CD4-positive, alpha-beta T cell (primary cell): ENCODE results near the gene NPAS3. TPM values are rescaled to one million over a fixed set of nuclear protein-coding genes. Genes with fewer than 3 reads are reported as not detected.

Source experiments
- ATAC-seq: fragments of 200-7000 bp; cut with Tn5 transposase; one replicate; pipeline ENCODE4 v1.10.0; 2022; ENCODE audit warnings: mild to moderate bottlenecking; ENCODE audit not compliant: poor library complexity
- CTCF ChIA-PET: fragments of 350-600 bp; sonication (Branson Sonifier 250); formaldehyde crosslinking; loops from one replicate; lab custom pipeline; 2021; ENCODE audit warnings: antibody characterized with exemption, inconsistent platforms; lab: Charles Lee
- POLR2A ChIA-PET: fragments of 350-600 bp; sonication (Branson Sonifier 250); formaldehyde crosslinking; loops from one replicate; lab custom pipeline; 2021; ENCODE audit warnings: antibody characterized with exemption, inconsistent platforms; lab: Charles Lee
- DNase-seq, 14 experiments: peaks; one replicate each; pipeline ENCODE4 v3.0.0-alpha.2; 2013 to 2020; ENCODE audit warnings: mixed read lengths in 2 of 14
- H3K27ac ChIP-seq, 2 donors: one replicate each; pipeline versions ENCODE4 v1.5.1 to v1.7.0; 2013; ENCODE audit warnings: low read length in 2 of 2, low read depth in 1 of 2, mild to moderate bottlenecking in 1 of 2
- H3K27me3 ChIP-seq, 2 experiments: 1 replicate in 1 of 2; 2 replicates in 1 of 2; pipeline versions ENCODE4 v1.6.1 to v1.7.0; 2013; ENCODE audit warnings: low read length in 2 of 2, control low read depth in 1 of 2, mild to moderate bottlenecking in 1 of 2, moderate library complexity in 1 of 2; ENCODE audit not compliant: insufficient read depth in 2 of 2, control insufficient read depth in 1 of 2
- H3K36me3 ChIP-seq: one replicate; pipeline ENCODE4 v1.6.1; 2013; ENCODE audit warnings: low read length, control low read depth; ENCODE audit not compliant: insufficient read depth
- H3K4me1 ChIP-seq: one replicate; pipeline ENCODE4 v1.6.1; 2013; ENCODE audit warnings: low read length, control low read depth; ENCODE audit not compliant: insufficient read depth
- H3K4me3 ChIP-seq: one replicate; pipeline ENCODE4 v1.5.1; 2013; ENCODE audit warnings: mild to moderate bottlenecking, low read length, moderate library complexity
- H3K9me3 ChIP-seq, 2 experiments: 1 replicate in 1 of 2; 2 replicates in 1 of 2; pipeline versions ENCODE4 v1.6.1 to v1.7.0; 2013; ENCODE audit warnings: low read length in 2 of 2, mild to moderate bottlenecking in 2 of 2, control low read depth in 1 of 2, moderate library complexity in 1 of 2; ENCODE audit not compliant: control insufficient read depth in 1 of 2, insufficient read depth in 1 of 2
- H3K27ac Mint-ChIP-seq: one replicate; pipeline ENCODE4 v1.8.0; 2020; ENCODE audit warnings: mixed read lengths
- H3K27me3 Mint-ChIP-seq: one replicate; pipeline ENCODE4 v1.8.0; 2021; ENCODE audit warnings: mixed read lengths
- H3K36me3 Mint-ChIP-seq: one replicate; pipeline ENCODE4 v1.8.0; 2021; ENCODE audit warnings: low read depth, mixed read lengths
- H3K4me1 Mint-ChIP-seq: one replicate; pipeline ENCODE4 v1.8.0; 2021; ENCODE audit warnings: low read depth, mixed read lengths
- H3K4me3 Mint-ChIP-seq: one replicate; pipeline ENCODE4 v1.8.0; 2020; ENCODE audit warnings: mild to moderate bottlenecking, mixed read lengths
- H3K9me3 Mint-ChIP-seq: one replicate; pipeline ENCODE4 v1.8.0; 2020; ENCODE audit warnings: mixed read lengths
- CTCF ChIP-seq: fragments of 200-600 bp; IDR thresholded peaks from one replicate; pipeline ENCODE4 v1.8.0; 2022; ENCODE audit warnings: antibody characterized with exemption, mild to moderate bottlenecking
- intact Hi-C, 2 experiments: fragments of 100-400 bp; cut with DNase I in 1 of 2; cut with micrococcal nuclease in 1 of 2; formaldehyde crosslinking; loops; one replicate each; pipeline versions ENCODE4 v1.15.1 to v1.9.0; 2023 to 2025; cut with DNase I, micrococcal nuclease
- total RNA-seq, 174 experiments: library from RNA in 2 of 174; stranded (reverse) in 2 of 174; gene quantifications; one replicate each; pipeline ENCODE4 v1.2.3 and lab custom pipeline; 2021 to 2026

Gene NPAS3
- total RNA-seq, 2 experiments from 2014 or later = not detected

DNA sequence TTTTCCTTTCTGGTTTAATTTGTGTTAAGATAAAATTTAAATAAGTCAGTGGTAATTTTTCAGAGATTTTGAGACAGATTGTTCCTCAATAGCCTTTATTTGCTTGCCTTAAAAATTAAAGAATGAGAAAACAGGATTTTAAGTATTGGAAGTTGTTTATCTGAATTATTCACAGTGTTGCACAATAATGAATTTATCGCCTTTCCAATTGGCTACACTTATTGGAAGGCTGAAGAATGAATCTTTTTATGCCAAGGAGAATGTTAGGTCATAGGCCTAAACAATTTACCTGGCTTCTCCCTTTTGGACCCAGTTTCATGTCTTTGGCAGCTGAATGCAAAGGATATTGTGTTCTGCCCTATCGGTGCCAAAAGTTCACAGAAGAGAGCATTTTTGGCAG lies 250.2 kb downstream of the NPAS3 start:
- no peak overlapping the region for H3K4me3 Mint-ChIP-seq
- H3K9me3 Mint-ChIP-seq = peaks cover 3% of the 10 kb centered on the region
- H3K27ac Mint-ChIP-seq = no peak overlapping the region
- H3K36me3 Mint-ChIP-seq = no peaks in the 10 kb centered on the region
- Histone ChIP-seq H3K27ac (no peak overlapping the region), H3K4me3 (no peak overlapping the region), H3K9me3 (no peaks in the 10 kb centered on the region), H3K36me3 (no peaks in the 10 kb centered on the region), H3K27me3 (no peaks in the 10 kb centered on the region), H3K4me1 (no peaks in the 10 kb centered on the region)
- H3K27me3 Mint-ChIP-seq = no peaks in the 10 kb centered on the region
- ATAC-seq = no peak
- no peak for TF ChIP-seq CTCF
- ChIA-PET CTCF (no interaction called here), POLR2A (no interaction called here)
- no peak for DNase-seq
- intact Hi-C loops = no loop called here
- H3K4me1 Mint-ChIP-seq = no peaks in the 10 kb centered on the region

DNA sequence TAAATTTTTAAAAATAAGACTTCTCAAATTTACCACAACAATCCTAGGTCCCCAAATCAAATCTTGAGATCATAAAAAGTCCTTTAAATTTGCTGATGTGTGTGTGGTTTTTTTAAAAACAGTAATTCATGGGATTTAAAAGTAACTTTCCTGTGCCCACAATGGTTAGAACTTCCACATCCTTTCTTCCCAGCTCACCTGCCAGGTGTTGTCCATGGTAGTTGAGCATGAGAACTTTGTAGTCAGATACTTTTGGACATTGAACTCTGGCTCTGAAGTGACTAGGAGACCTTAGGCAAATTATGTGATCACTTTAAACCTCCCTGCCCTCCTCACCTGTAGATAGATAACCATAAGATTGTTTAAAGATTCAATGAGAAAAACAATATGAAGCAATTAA lies 253.2 kb downstream of the NPAS3 start:
- no peak overlapping the region for H3K27ac Mint-ChIP-seq
- no peak overlapping the region for H3K4me3 ChIP-seq
- no peak overlapping the region for H3K27ac ChIP-seq
- no peaks in the 10 kb centered on the region for H3K36me3 Mint-ChIP-seq
- no peaks in the 10 kb centered on the region for H3K9me3 ChIP-seq
- H3K36me3 ChIP-seq = no peaks in the 10 kb centered on the region
- no peaks in the 10 kb centered on the region for H3K27me3 ChIP-seq
- DNase-seq (no peak), ATAC-seq (no peak)
- POLR2A ChIA-PET = no interaction called here
- CTCF ChIA-PET = no interaction called here
- intact Hi-C loops = no loop called here
- H3K9me3 Mint-ChIP-seq = peaks cover 3% of the 10 kb centered on the region
- H3K4me1 ChIP-seq = no peaks in the 10 kb centered on the region
- H3K4me1 Mint-ChIP-seq = no peaks in the 10 kb centered on the region
- H3K4me3 Mint-ChIP-seq = no peak overlapping the region
- H3K27me3 Mint-ChIP-seq = no peaks in the 10 kb centered on the region
- TF ChIP-seq CTCF = no peak

GRCh38 chr14:33194551-33194950 lies 255.9 kb downstream of the NPAS3 start:
- ATAC-seq (no peak), DNase-seq (no peak)
- Histone ChIP-seq H3K4me1 (no peaks in the 10 kb centered on the region), H3K36me3 (no peaks in the 10 kb centered on the region), H3K27me3 (no peaks in the 10 kb centered on the region), H3K4me3 (no peak overlapping the region), H3K9me3 (peaks cover 0 to 11% of the 10 kb centered on the region in 2 experiments), H3K27ac (no peak overlapping the region)
- no peak for TF ChIP-seq CTCF
- intact Hi-C loops = no loop called here
- H3K4me3 Mint-ChIP-seq = no peak overlapping the region
- peaks cover 3% of the 10 kb centered on the region for H3K9me3 Mint-ChIP-seq
- ChIA-PET POLR2A (no interaction called here), CTCF (no interaction called here)
- H3K27ac Mint-ChIP-seq = no peak overlapping the region
- H3K36me3 Mint-ChIP-seq = no peaks in the 10 kb centered on the region
- H3K4me1 Mint-ChIP-seq = no peaks in the 10 kb centered on the region
- no peaks in the 10 kb centered on the region for H3K27me3 Mint-ChIP-seq
